Measurements from ENCODE around the gene GNLY.
"Not testable (repeated sequence)": the region's sequence is repeated elsewhere in the genome, so short reads cannot be mapped to it uniquely, and the experiment has no call there.

Gene GNLY

DNA sequence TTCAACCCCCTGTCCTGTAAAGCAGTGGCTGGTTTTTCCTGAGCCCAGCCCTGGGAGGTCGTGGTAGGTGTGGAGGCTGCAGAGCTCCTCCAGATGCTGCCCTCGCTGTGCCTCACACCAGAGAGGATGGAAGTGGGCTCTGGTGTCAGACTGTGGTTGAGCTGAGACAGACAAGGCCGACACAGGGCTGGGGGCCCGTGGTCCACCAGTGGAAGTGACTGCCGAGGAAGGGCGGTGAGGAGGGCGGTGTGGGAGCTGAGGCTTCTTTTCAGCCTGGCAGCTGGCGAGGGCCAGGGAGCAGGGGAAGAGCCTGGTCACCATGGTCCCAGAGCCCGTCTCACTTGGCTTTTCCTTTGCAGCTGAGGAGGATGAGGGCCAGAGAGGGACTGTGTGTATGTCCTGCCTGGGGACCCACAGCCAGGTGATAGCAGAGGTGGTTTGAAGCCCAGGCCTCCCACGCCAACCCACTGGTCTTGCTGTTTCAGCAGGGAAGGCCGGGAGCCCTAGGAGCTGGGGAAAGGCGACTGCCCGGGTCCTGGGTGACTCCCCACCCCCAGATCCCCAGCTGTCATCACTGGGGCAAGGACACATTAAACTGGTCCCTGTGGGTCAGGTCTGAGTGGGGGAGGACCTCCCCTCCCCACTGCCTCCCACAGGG is 34.7 kb upstream of the GNLY start:
- peaks cover 8% of the 10 kb centered on the region for H3K4me1 ChIP-seq (ENCODE audit: insufficient read depth, low read length)
- no peaks in the 10 kb centered on the region for H3K9me3 ChIP-seq (ENCODE audit: control insufficient read depth, insufficient read depth, low read length)
- H3K9ac ChIP-seq (ENCODE audit: low read depth, low read length), result no peak overlapping the region
- H3K36me3 ChIP-seq (ENCODE audit: insufficient read depth, low read length), result 0 out of 2 replicates have a peak, but pooled peaks cover 4% of the 10 kb centered on the region

- H3K36me3 ChIP-seq (ENCODE audit: insufficient read depth, low read length); H3K4me1 ChIP-seq (ENCODE audit: insufficient read depth, low read length); H3K9me3 ChIP-seq (ENCODE audit: control insufficient read depth, insufficient read depth, low read length); H3K9ac ChIP-seq (ENCODE audit: low read depth, low read length): not testable (repeated sequence)
These were observed 33.9 kb upstream of the GNLY start for GRCh38 chr2:85660301-85660700.

DNA sequence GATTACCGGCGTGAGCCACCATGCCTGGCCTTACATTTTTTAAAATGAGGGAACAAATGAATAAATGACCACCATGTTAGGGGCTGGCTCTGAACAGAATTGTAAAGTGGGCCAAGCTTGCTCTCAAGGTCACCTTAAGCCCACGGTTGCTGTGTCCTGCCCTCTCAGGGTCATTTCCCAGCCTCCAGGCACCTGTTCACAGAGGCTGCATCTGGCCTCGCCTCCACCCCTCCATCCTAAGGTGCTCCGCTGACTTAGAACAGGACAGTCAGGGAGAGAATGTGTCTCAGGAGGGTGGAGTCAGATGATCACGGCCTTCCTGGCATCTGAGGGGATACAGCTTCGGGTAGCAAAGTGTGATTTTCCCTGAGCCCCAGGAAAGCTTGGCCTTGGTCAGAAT is 33.4 kb upstream of the GNLY start:
- peaks cover 8% of the 10 kb centered on the region for H3K4me1 ChIP-seq (ENCODE audit: insufficient read depth, low read length)
- 0 out of 2 replicates have a peak, but pooled peaks cover 4% of the 10 kb centered on the region for H3K36me3 ChIP-seq (ENCODE audit: insufficient read depth, low read length)
- H3K9me3 ChIP-seq (ENCODE audit: control insufficient read depth, insufficient read depth, low read length), result no peaks in the 10 kb centered on the region
- no peak overlapping the region for H3K9ac ChIP-seq (ENCODE audit: low read depth, low read length)

- Histone ChIP-seq H3K4me1 (ENCODE audit: insufficient read depth, low read length) (peaks cover 8% of the 10 kb centered on the region), H3K36me3 (ENCODE audit: insufficient read depth, low read length) (0 out of 2 replicates have a peak, but pooled peaks cover 4% of the 10 kb centered on the region), H3K9ac (ENCODE audit: low read depth, low read length) (no peak overlapping the region), H3K9me3 (ENCODE audit: control insufficient read depth, insufficient read depth, low read length) (no peaks in the 10 kb centered on the region)
These were observed 32.9 kb upstream of the GNLY start for GRCh38 chr2:85661139-85661858.

- no peak overlapping the region for H3K9ac ChIP-seq (ENCODE audit: low read depth, low read length)
- 0 out of 2 replicates have a peak, but pooled peaks cover 4% of the 10 kb centered on the region for H3K36me3 ChIP-seq (ENCODE audit: insufficient read depth, low read length)
- H3K4me1 ChIP-seq (ENCODE audit: insufficient read depth, low read length), result peaks cover 8% of the 10 kb centered on the region
- H3K9me3 ChIP-seq (ENCODE audit: control insufficient read depth, insufficient read depth, low read length), result no peaks in the 10 kb centered on the region
These were observed 31.1 kb upstream of the GNLY start for GRCh38 chr2:85662899-85663593.

DNA sequence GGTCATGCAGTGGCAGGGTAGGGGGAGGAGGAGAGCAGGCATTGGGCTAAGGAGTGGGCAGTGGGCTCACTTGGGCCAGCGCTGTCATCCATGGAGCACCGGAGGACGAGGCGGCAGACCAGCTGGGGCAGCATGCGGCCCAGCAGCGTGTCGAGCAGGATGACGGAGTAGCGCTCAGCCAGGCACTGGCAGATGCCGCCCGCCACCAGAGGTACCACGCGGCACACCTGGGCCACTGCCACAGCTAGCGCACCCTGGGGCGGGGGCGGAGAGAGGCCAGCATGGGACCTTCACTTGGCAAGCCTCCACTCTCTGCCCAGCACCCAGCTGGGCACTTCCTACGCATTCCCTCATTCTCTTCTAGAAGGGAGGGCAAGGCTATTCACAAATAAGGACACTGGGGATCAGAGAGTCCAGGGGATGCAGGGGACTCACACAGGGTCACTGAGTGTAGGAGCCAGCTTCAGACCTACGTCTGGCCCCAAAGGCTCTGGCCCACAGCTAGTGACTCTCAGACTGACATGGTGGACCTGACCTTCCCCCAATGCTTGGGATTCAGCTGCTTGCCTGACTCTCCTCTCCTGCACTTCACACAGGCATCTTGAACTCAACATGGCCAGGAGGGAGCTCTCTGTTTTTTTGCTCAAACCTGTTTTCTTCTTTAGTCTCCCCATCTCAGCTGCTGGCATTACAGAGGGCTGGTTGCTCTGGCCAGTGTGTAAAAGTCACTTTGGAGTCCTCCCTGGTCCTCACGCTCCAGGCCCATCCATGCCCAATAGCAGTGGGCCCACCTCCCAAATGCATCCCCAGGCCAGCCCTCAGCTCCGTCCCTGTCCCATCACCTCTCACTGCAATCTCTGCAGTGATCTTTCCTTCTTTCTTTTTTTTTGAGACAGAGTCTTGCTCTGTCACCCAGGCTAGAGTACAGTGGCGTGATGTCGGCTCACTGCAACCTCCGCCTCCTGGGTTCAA is 30.3 kb upstream of the GNLY start:
- peaks cover 8% of the 10 kb centered on the region for H3K4me1 ChIP-seq (ENCODE audit: insufficient read depth, low read length)
- no peak overlapping the region for H3K9ac ChIP-seq (ENCODE audit: low read depth, low read length)
- H3K36me3 ChIP-seq (ENCODE audit: insufficient read depth, low read length), result no peaks in the 10 kb centered on the region
- H3K9me3 ChIP-seq (ENCODE audit: control insufficient read depth, insufficient read depth, low read length), result no peaks in the 10 kb centered on the region

GRCh38 chr2:85665264-85665937 is 28.8 kb upstream of the GNLY start:
- no peaks in the 10 kb centered on the region for H3K36me3 ChIP-seq (ENCODE audit: insufficient read depth, low read length)
- H3K4me1 ChIP-seq (ENCODE audit: insufficient read depth, low read length), result peaks cover 8% of the 10 kb centered on the region
- no peak overlapping the region for H3K9ac ChIP-seq (ENCODE audit: low read depth, low read length)
- H3K9me3 ChIP-seq (ENCODE audit: control insufficient read depth, insufficient read depth, low read length), result no peaks in the 10 kb centered on the region

GRCh38 chr2:85666016-85666415 is 28.1 kb upstream of the GNLY start:
- H3K9me3 ChIP-seq (ENCODE audit: control insufficient read depth, insufficient read depth, low read length), result no peaks in the 10 kb centered on the region
- no peaks in the 10 kb centered on the region for H3K36me3 ChIP-seq (ENCODE audit: insufficient read depth, low read length)
- no peak overlapping the region for H3K9ac ChIP-seq (ENCODE audit: low read depth, low read length)
- peaks cover 5% of the 10 kb centered on the region; the same call in 1 of the 2 replicates for H3K4me1 ChIP-seq (ENCODE audit: insufficient read depth, low read length)

DNA sequence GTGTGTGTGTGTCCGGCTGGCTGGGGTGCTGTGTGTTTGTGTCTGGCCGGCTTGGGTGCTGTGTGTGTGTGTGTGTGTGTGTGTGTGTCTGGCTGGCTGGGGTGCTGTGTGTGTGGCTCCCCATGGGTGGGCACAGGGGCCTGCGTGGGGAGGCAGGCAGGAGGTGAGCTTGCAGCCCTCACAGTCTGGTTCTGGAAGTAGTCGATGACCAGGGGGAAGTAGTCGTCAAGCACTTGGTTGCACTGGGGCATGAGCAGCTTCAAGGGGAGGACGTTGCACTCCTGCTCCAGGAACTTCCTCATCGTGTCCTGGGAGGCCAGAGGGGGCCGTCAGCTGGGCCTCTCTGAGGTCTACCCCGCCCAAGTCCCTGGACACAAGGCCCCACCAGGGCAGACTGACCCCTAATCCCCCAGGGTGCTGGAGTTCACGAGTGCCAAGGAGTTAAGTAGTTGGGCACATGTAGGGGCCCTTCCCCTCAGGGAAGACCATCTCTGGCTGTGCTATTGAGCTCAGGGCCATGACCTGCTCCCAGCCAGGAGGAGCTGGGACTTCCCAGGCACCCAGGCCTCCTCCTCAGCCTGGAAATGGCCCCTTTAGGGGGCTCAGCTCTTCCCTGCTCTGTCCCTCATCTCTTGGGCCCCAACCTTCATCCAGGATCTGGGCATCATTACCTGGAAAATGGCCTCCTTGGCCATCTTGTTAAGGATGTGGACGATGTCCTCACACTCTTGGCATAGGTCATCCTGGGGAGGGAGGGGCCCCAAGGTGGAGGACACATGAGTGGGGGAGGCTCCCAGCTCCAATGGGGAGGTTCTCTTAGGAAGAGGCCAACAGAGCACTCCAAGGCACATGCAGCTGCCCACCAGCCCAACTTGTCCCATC is 27.5 kb upstream of the GNLY start:
- Histone ChIP-seq H3K4me1 (ENCODE audit: insufficient read depth, low read length) (peaks cover under 1% of the 10 kb centered on the region; the same call in 1 of the 2 replicates), H3K9ac (ENCODE audit: low read depth, low read length) (no peak overlapping the region)

DNA sequence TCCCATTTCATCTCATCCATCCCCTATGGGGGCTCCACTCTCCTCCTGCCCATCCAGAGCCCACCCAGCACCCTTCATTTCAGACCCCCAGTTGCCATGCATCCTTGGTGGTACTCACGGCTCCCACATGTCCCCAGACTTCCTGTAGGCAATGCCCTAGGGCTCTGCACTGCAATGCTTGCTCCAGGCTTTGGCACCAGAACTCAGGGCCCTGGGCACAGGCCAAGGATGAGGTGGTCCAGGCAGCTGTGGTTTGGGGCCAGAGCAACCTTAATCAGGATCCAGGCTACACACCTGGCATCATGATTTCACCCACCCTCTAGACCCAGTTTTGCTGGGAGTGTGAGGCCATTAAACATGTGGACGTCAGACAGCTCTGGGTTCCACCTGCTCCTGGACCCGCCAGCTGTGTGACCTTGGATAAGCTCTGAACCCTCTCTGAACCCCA is 26.6 kb upstream of the GNLY start:
- no peaks in the 10 kb centered on the region for H3K36me3 ChIP-seq (ENCODE audit: insufficient read depth, low read length)
- H3K9me3 ChIP-seq (ENCODE audit: control insufficient read depth, insufficient read depth, low read length), result no peaks in the 10 kb centered on the region
- no peak overlapping the region for H3K9ac ChIP-seq (ENCODE audit: low read depth, low read length)
- H3K4me1 ChIP-seq (ENCODE audit: insufficient read depth, low read length), result no peaks in the 10 kb centered on the region; the same call in 1 of the 2 replicates

More for the DNA sequence above, 27.5 kb upstream of the GNLY start:
- no peaks in the 10 kb centered on the region for H3K36me3 ChIP-seq (ENCODE audit: insufficient read depth, low read length)
- no peaks in the 10 kb centered on the region for H3K9me3 ChIP-seq (ENCODE audit: control insufficient read depth, insufficient read depth, low read length)

- Histone ChIP-seq H3K9me3 (ENCODE audit: control insufficient read depth, insufficient read depth, low read length) (no peaks in the 10 kb centered on the region), H3K9ac (ENCODE audit: low read depth, low read length) (no peak within 1 kb of the TSS), H3K4me1 (ENCODE audit: insufficient read depth, low read length) (peaks cover under 1% of the 10 kb centered on the region; the same call in 1 of the 2 replicates), H3K36me3 (ENCODE audit: insufficient read depth, low read length) (no peaks in the 10 kb centered on the region)
These were observed 25.9 kb upstream of the GNLY start, which contains the start of gene SFTPB for GRCh38 chr2:85668009-85668856. Gene SFTPB, minus strand, starts transcription at chr2:85668199. Its CDS starts 16 bp downstream, at chr2:85668183.

- Histone ChIP-seq H3K9ac (ENCODE audit: low read depth, low read length) (no peak overlapping the region), H3K4me1 (ENCODE audit: insufficient read depth, low read length) (peaks cover 6% of the 10 kb centered on the region; the same call in 1 of the 2 replicates), H3K9me3 (ENCODE audit: control insufficient read depth, insufficient read depth, low read length) (no peaks in the 10 kb centered on the region), H3K36me3 (ENCODE audit: insufficient read depth, low read length) (no peaks in the 10 kb centered on the region)
These were observed 25.4 kb upstream of the GNLY start for GRCh38 chr2:85668857-85669142.

Measured in ES-I3 (cell line).